CD4-positive, alpha-beta T cell treated with Interleukin-2 at 100 ng/mL for 4 hours (primary cell): ENCODE results near the gene DNAH2.

Experiments
- DNase-seq: peaks from one replicate; pipeline ENCODE4 v3.0.0-alpha.2; 2020; ENCODE audit warnings: low spot score

Gene DNAH2, protein sequence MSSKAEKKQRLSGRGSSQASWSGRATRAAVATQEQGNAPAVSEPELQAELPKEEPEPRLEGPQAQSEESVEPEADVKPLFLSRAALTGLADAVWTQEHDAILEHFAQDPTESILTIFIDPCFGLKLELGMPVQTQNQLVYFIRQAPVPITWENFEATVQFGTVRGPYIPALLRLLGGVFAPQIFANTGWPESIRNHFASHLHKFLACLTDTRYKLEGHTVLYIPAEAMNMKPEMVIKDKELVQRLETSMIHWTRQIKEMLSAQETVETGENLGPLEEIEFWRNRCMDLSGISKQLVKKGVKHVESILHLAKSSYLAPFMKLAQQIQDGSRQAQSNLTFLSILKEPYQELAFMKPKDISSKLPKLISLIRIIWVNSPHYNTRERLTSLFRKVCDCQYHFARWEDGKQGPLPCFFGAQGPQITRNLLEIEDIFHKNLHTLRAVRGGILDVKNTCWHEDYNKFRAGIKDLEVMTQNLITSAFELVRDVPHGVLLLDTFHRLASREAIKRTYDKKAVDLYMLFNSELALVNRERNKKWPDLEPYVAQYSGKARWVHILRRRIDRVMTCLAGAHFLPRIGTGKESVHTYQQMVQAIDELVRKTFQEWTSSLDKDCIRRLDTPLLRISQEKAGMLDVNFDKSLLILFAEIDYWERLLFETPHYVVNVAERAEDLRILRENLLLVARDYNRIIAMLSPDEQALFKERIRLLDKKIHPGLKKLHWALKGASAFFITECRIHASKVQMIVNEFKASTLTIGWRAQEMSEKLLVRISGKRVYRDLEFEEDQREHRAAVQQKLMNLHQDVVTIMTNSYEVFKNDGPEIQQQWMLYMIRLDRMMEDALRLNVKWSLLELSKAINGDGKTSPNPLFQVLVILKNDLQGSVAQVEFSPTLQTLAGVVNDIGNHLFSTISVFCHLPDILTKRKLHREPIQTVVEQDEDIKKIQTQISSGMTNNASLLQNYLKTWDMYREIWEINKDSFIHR (N-terminal part only)

DNA sequence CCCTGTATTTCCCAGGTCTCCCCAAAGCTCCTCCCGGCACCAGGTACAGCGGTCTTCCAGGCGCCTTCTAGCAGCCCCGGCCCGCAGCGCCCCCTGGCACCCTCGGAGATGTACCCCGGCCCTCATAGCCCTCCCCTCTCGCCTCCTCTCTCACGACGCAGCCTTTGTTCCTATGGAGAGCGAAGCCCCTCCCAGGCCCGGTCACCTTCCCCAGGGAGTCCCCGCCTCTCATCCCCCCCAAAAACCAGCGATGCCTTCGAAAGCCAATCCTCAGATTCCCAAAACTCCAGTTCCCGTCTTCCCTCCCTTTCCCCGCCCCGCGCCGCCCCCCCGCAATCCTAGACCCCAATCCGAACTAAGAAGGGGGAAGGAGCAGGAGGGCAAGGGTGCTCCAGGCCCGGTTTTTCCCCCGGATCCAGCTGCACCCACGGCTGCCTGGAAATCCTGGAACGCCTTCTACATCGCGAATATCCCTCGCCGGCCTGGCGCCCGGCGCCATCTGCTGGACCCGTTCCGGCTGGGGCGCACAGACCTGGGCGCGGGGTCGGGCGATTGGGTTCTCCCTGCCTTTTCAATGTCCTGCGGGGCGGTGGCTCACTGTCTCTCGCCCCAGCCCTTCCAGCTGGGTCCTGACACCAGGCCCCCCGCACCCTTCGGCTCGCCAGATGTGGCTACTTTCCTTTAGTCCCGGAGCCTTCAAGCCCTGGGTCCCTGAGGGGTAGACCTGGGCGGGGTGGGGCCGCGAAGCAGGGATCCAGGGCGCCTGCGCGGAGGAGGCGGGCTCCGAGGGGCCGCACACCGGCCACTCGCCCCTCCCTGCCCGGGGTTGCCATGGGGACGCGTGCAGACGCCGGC is at the start of gene DNAH2:
Gene DNAH2, plus strand, starts transcription at position 844 of the 855 bp plus-strand sequence. CDS start 1,991 bp downstream, outside the sequence.
- no peak for DNase-seq

DNA sequence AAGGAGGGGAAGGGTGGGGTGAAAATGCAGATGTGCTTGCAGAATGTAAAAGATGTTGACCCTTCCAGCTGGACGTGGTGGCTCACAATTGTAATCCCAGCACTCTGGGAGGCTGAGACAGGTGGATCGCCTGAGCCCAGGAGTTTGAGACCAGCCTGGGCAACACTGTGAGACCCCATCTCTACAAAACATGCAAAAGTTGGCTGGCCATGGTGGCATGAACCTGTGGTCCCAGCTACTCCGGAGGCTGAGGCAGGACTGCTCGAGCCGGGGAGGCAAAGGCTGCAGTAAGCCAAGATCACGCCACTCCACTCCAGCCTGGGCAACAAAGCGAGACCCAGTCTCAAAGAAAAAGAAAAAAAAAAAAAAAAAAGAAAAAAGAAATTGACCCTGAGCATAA is 49.1 kb upstream of the DNAH2 start:
- no peak for DNase-seq

DNA sequence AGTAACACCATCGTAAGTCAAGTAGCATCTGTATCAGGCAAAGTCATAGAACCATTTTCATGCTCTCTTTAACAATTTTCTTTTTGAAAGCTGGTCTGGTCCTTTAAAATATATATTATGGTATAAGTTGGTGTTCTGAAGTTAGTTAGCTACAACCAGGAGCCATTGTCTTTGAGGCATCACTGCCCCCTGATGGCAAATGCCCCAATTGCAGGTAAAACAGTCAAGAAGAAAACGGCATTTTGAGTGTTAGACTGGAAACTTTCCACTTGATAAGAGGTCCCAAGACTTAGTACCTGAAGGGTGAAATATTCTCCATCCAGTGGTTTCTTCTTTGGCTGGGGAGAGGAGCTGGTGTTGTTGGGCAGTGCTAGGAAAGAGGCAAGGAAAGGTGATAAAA is 44.3 kb upstream of the DNAH2 start:
- DNase-seq = peak; percentile 39

DNA sequence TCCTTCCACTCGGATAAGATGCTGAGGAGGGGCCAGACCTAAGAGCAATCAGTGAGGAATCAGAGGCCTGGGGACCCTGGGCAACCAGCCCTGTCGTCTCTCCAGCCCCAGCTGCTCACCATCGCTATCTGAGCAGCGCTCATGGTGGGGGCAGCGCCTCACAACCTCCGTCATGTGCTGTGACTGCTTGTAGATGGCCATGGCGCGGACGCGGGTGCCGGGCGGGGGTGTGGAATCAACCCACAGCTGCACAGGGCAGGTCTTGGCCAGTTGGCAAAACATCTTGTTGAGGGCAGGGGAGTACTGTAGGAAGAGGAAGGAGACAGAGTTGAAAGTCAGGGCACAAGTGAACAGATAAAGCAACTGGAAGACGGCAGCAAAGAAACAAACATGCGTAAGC is 42.6 kb upstream of the DNAH2 start:
- DNase-seq = no peak

DNA sequence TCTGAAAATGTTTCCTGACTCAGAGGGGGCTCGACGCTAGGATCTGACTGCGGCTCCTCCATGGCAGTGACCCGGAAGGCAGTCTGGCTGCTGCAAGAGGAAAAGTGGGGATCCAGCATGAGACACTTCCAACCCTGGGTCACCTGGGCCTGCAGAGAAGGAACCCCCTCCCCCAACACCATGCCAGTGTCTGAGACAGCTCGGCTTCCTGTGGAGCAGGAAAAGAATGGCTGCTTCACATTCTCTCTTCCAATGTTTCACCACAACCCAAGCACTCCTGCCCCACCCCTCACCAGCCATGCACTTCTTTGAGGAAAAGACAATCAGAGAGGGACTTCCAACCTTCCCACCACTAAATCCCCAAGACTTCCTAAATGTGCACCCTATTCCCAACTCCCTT is 41.0 kb upstream of the DNAH2 start:
- DNase-seq = no peak

DNA sequence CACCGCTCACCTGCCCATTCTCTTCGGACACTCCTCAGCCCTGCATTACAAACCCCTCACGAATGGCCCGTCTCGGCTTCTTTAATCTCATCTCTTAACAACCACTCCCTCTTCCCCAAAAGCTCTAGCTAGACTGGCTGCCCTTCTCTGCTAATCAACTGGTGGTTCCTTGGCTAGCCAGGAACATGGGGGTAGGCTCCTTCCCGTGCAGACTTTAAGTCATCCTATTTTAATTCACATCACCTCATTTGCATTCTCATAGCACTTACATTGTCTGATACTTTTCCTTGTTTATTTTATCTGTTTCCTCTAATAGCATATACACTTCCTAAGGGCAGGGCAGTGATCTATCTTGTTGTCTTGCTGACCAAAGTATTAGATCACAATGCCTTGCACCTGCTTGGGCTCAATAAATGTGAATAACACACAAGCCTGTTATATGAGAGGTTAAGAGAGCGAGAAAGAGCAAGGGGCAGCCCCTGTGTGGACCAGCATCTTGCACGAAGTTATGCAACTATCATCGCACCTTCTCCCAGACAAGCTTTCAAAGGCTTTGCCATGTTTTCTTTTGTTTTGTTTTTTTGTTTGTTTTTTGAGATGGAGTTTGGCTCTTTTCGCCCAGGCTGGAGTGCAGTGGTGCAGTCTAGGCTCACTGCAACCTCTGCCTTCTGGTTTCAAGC is 40.0 kb upstream of the DNAH2 start:
- DNase-seq = no peak

DNA sequence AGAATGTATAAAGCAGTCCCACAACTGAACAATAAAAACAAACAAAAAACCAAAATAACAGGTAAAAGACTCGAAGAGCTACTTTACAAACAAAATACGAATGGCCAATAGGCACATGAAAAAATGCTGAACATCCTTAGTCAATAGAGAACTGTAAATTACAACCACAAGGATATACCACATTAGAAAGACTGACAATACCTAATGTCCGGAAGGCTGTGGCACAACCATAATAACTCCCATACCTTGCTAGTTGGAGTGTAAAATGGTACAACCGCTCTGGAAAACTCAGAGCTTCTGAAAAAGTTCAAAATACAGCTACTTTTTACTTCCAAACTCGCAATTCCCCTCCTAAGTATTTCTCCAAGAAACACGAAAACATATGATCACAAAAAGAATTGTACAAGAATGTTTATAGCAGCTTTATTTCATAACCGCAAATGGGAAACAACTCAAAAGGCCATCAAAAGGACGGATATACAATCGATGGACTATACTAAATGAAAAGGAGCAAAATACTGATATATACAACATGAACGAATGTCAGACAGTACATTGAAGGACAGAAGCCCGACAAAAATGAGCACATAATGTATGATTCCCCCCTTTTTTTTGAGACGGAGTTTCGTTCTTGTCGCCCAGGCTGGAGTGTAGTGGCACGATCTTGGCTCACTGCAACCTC is 32.6 kb upstream of the DNAH2 start:
- peak; percentile 5 for DNase-seq

DNA sequence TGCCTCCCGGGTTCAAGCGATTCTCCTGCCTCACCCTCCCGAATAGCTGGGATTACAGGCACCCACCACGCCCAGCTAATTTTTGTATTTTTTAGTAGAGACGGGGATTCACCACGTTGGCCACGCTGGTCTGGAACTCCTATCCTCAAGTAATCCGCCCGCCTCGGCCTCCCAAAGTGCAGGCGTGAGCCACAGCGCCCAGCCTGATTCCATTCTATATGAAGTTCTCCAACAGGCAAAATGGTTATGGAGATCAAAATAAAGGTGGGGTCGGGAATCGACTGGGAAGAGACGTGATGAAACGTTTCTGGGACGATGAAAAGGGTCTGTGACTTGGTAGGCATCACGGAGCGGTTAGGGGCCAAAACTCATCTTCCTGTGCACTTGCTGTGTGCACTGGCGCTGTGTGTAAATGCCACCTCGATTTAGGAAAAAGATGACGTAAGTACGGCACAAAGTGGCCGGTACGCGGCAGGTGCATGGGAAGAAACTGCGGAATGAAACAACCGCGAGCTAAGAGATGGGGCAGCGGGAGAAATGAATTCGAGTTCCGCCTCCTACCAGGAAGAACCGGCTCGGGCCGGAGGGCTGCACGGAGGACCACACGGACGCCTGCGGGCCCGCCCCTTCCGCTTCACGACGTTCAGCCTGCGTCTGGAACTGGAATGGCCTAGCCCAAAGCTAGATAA is 31.9 kb upstream of the DNAH2 start:
- DNase-seq = peak; percentile 90

DNA sequence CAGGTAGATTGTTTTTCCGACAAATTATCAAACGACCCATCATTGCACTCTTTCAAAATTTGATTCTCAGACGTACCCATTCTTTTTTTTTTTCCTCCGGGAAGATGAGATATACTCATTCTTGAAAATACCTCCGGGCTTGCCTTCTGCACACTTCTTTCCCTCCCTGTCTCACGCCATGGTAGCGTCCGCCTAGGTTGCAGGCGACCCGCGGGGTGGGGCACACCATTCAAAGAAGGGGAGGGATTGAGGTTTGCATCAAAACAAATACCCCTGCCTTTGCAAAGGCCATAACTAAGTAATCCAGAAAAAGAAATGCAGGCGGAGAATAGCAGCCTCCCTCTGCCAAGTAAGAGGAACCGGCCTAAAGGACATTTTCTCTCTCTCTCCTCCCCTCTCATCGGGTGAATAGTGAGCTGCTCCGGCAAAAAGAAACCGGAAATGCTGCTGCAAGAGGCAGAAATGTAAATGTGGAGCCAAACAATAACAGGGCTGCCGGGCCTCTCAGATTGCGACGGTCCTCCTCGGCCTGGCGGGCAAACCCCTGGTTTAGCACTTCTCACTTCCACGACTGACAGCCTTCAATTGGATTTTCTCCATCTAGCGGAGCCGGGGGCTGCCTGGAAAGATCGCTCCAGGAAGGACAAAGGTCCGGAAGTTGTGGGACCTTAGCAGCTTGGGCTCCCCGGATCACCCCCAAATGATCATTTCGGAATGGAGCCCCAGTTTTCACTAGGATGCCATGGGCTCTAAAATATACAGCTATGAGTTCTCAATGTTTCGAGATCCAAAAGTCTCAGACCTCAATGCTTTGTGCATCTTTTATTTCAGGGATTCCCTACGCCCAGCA is 31.1 kb upstream of the DNAH2 start:
- DNase-seq = peak; percentile 80

DNA sequence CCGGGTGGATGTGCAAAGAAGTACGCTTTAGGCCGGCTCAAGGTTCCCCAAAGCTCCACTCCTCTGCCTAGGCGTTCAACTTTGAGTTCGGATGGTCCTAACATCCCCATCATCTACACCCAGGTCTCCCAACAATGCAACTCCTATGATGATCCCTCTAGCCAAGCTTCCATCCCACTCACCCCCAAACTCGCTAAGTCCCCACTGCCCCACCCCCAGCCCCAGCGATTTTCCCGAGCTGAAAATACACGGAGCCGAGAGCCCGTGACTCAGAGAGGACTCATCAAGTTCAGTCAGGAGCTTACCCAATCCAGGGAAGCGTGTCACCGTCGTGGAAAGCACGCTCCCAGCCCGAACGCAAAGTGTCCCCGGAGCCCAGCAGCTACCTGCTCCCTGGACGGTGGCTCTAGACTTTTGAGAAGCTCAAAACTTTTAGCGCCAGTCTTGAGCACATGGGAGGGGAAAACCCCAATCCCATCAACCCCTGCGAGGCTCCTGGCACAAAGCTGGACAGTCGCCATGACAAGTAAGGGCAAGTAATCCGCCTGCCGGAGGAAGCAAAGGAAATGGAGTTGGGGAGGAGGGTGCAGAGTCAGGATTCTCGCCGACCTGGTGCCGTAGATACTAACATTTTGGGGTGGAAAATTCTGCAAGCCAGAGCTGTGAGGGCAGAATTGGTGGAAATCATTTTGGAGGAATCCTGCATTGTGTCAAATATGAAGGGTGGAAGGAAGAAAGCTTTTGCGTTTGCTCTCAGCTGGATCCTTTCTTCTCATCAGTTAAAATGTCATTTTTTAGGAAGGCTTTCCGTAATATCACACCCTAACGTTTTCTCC is 30.3 kb upstream of the DNAH2 start, which contains the start of gene TP53:
Gene TP53, minus strand, starts transcription at position 419 of the 836 bp plus-strand sequence. CDS start 10,896 bp downstream, outside the sequence.
- peak; percentile 90 for DNase-seq

DNA sequence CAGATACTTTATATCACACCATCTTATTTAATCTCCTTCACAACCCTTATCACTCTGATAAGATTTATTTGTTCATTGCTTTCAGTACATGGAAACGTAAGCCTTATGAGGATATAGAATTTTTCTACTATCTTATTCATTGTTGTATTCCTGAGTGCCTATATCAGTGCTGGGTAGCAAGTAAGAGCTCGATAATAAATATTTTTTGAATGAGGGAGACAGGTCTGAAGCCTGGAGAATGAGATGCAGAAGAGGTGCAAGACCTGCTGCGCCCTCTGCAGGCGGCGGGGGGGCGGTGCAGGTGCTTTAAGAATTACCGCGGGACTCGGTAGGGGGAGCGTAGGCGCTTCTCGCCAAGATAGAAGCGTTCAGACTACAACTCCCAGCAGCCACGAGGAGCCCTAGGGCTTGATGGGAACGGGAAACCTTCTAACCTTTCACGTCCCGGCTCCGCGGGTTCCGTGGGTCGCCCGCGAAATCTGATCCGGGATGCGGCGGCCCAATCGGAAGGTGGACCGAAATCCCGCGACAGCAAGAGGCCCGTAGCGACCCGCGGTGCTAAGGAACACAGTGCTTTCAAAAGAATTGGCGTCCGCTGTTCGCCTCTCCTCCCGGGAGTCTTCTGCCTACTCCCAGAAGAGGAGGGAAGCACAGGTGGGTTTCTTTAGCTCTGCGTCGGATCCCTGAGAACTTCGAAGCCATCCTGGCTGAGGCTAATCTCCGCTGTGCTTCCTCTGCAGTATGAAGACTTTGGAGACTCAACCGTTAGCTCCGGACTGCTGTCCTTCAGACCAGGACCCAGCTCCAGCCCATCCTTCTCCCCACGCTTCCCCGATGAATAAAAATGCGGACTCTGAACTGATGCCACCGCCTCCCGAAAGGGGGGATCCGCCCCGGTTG is 29.4 kb upstream of the DNAH2 start, which contains the start of gene WRAP53:
Gene WRAP53, plus strand, starts transcription at position 570 of the 900 bp plus-strand sequence. Its CDS starts 172 bp downstream, at position 742.
- DNase-seq = peak; percentile 97

DNA sequence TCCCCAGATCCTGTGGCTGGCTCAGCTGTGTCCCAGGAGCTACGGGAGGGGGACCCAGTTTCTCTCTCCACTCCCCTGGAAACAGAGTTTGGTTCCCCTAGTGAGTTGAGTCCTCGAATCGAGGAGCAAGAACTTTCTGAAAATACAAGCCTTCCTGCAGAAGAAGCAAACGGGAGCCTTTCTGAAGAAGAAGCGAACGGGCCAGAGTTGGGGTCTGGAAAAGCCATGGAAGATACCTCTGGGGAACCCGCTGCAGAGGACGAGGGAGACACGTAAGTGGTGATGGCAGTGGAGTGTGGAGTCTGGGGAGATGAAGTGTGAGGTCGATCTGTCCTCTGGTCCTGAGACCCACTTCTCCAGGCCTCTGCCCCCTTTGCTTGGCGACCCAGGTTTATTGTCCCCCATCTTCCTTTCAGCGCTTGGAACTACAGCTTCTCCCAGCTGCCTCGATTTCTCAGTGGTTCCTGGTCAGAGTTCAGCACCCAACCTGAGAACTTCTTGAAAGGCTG is 28.7 kb upstream of the DNAH2 start:
- DNase-seq = no peak

DNA sequence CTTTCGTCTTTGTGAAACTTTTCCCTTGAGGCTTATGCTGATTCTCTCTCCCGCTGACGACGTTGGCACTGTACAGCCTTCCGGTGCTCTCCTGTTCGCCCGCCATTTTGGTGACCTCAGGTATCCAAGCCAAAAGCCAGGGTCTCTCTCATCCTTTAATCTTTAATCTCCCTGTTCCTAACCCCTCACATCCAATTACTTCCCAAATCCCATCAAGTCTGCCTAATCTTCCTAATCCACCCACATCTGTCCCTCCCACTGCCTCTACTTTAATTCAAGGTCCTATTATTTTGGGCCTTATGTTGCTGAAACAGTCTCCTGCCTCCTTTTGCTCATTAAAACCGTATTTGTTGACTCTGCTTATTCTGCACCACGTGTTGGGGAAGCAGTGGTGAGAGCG is 22.0 kb upstream of the DNAH2 start:
- no peak for DNase-seq

DNA sequence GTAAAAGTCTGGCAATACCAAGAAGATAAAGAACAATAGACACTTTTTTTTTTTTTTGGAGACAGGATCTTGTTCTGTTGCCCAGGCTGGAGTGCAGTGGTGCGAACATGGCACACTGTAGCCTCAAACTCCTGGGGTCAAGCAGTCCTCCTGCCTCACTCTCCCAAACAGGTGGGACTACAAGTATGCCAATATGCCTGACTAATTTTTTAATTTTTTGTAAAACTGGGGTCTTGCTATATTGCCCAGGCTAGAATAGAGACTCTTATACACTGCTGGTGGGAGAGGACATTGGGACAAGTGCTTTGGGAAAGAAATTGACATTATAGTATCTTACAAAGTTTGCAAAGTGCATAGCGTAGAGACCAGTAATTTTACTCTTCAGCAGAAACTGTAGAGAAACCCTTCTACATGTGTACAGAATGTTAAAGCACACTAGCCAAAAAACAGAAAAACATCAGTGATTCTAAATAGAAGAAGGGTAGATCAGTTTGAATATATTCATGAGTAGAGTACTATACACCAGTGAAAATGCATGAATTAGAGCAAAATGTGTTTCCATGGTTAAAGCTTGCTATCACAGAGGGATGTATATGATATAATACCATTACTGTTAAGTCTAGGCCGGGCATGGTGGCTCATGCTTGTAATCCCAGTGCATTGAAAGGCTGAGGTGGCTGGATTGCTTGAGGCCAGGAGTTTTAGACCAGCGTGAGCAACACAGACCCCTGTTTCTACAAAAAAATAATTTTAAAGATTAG is 19.5 kb upstream of the DNAH2 start:
- no peak for DNase-seq

DNA sequence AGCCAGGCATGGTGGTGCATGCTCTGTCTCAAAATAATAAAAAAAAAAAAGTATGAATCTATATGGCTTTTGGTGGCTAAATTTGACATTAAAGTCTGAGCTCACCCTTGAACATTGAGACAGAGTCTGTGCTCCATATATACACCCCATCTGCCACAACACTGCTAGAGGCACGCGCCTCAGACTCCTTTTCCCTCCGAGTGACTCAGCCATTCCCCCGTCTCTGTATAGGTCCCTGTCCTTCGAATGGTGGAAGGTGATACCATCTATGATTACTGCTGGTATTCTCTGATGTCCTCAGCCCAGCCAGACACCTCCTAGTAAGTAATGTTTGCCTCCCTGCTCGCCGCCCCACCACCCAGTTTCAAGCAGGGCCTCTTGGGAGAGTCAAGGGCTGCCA is 17.0 kb upstream of the DNAH2 start:
- DNase-seq = no peak

DNA sequence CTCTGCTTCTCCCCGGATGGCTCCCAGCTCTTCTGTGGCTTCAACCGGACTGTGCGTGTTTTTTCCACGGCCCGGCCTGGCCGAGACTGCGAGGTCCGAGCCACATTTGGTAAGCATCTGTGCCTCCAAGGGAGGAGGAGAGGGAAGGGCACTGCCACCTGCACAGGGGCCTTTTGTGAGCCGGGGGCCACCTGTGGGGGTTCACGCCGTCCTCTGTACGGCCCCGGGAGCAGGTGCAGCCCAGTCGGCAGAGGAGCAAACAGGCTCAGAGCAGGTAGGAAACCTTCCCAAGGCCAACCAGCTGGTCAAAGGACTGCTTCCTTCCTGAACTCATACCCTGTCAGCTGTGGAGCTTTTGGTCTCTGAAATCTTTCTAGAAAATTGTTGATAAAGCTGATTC is 15.9 kb upstream of the DNAH2 start:
- no peak for DNase-seq
